Neutrophil (primary cell): ENCODE results near the gene FKBP4.

ENCODE experiments used
- H3K27ac ChIP-seq: fragments of 200-600 bp; sonication (generic); 2 replicates; pipeline ENCODE4 v1.5.1; 2016; ENCODE audit warnings: mild to moderate bottlenecking, moderate library complexity
- H3K27me3 ChIP-seq: fragments of 200-600 bp; sonication (generic); 2 replicates; pipeline ENCODE4 v1.6.0; 2016; ENCODE audit warnings: mild to moderate bottlenecking
- H3K36me3 ChIP-seq: fragments of 200-600 bp; sonication (generic); 2 replicates; pipeline ENCODE4 v1.5.1; 2017
- H3K4me1 ChIP-seq, 2 experiments: fragments of 200-600 bp in 1 of 2; sonication (generic) in 1 of 2; 1 replicate in 1 of 2; 2 replicates in 1 of 2; pipeline versions ENCODE4 v1.5.1 to v1.6.1; 2013 to 2016; ENCODE audit warnings: low read depth in 1 of 2, low read length in 1 of 2, mild to moderate bottlenecking in 1 of 2, moderate library complexity in 1 of 2; ENCODE audit not compliant: control insufficient read depth in 1 of 2, insufficient read depth in 1 of 2
- H3K4me3 ChIP-seq, 2 experiments: fragments of 200-600 bp in 1 of 2; sonication (generic) in 1 of 2; 1 replicate in 1 of 2; 2 replicates in 1 of 2; pipeline ENCODE4 v1.5.1; 2013 to 2016; ENCODE audit warnings: low read depth in 1 of 2, low read length in 1 of 2, mild to moderate bottlenecking in 1 of 2, moderate library complexity in 1 of 2
- H3K9me3 ChIP-seq: fragments of 200-600 bp; sonication (generic); 2 replicates; pipeline ENCODE4 v1.5.1; 2016
- TF ChIP-seq, protein P1 (sequence below): fragments of 200-600 bp; sonication (generic); IDR thresholded peaks from 2 replicates; pipeline ENCODE4 v1.5.1; 2016; ENCODE audit warnings: antibody characterized with exemption

Gene FKBP4

DNA sequence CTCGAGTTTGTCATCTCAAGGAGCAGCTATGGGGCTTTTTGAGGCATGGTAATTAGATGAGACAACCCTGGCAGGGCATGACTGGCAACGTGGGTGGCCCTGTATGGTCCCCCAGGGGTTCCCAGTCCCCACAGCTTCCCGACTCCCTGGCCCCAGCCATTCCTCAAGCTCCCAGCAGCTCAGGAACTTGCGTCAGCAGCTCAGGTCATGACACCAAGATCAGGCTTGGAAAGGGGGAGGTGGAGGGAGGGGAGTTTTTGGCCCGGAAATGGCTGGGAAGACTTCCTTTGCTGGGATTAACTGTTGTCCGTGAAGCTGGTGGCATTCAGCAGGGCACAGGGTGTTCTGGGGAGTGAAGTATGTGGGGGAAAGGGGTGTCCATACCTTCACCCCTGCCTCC is 50.5 kb downstream of the FKBP4 start:
- no peaks in the 10 kb centered on the region for H3K27me3 ChIP-seq
- H3K36me3 ChIP-seq = no peaks in the 10 kb centered on the region
- no peaks in the 10 kb centered on the region for H3K9me3 ChIP-seq
- no peaks in the 10 kb centered on the region for H3K4me1 ChIP-seq
- no peak overlapping the region for H3K4me3 ChIP-seq
- H3K27ac ChIP-seq = no peak overlapping the region
- TF ChIP-seq, protein P1, sequence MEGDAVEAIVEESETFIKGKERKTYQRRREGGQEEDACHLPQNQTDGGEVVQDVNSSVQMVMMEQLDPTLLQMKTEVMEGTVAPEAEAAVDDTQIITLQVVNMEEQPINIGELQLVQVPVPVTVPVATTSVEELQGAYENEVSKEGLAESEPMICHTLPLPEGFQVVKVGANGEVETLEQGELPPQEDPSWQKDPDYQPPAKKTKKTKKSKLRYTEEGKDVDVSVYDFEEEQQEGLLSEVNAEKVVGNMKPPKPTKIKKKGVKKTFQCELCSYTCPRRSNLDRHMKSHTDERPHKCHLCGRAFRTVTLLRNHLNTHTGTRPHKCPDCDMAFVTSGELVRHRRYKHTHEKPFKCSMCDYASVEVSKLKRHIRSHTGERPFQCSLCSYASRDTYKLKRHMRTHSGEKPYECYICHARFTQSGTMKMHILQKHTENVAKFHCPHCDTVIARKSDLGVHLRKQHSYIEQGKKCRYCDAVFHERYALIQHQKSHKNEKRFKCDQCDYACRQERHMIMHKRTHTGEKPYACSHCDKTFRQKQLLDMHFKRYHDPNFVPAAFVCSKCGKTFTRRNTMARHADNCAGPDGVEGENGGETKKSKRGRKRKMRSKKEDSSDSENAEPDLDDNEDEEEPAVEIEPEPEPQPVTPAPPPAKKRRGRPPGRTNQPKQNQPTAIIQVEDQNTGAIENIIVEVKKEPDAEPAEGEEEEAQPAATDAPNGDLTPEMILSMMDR = no peak

DNA sequence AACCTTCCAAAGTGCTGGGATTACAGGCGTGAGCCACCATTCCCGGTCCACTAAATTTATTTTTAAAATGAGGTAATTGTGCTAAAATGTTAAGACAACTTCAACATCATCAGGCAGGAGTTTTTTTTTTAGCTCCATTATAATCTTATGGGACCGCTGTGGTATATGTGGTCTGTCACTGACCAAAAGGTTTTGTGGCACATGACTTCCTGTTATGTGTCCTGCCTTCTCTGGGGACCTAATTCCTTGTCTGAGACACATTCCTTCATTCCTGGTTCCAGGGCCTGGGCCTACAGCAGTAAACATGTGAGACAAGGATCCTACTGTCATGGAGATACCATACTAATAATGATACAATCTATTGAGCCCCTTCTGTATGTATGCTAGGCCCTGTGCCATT is 57.2 kb downstream of the FKBP4 start:
- Histone ChIP-seq H3K36me3 (peaks cover 2% of the 10 kb centered on the region), H3K27ac (no peak overlapping the region)

DNA sequence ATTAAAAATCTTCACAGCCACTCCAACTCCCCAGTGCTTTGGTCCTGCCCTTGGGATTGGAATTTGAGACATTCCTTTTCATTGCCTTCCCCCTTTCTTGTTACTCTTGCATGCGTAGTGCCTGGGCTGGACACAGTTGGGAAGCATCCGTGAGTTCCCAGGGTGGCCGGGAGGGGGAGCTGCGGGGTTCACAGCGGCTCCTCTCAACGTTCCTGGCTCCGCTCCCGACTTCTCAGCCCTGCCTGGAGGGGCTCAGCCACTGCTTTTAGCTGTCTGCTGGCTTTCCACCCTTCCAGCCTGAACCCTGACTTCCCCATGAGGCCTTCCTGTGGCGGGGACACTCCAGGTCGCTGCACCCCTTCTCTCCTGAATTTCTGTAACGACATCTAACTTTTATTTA is 58.9 kb downstream of the FKBP4 start:
- no peak overlapping the region for H3K4me3 ChIP-seq
- H3K36me3 ChIP-seq = peaks cover 19% of the 10 kb centered on the region
- H3K4me1 ChIP-seq = no peaks in the 10 kb centered on the region
- H3K27ac ChIP-seq = no peak overlapping the region
- TF ChIP-seq, protein P1 = peak; percentile 59
- H3K9me3 ChIP-seq = no peaks in the 10 kb centered on the region
- no peaks in the 10 kb centered on the region for H3K27me3 ChIP-seq

More for the DNA sequence above, 57.2 kb downstream of the FKBP4 start:
- TF ChIP-seq, protein P1 = no peak
- H3K9me3 ChIP-seq = no peaks in the 10 kb centered on the region
- no peak overlapping the region for H3K4me3 ChIP-seq
- H3K4me1 ChIP-seq = no peaks in the 10 kb centered on the region
- no peaks in the 10 kb centered on the region for H3K27me3 ChIP-seq
